ENCODE results near the gene SPHK2.

SPHK2 gene

GRCh38 chr19:48674216-48674809 lies 55.0 kb downstream of the SPHK2 start (continued):
- TF ChIP-seq PRDM10 (tag by site-specific recombination; IDR thresholded peaks at IDR 0.05) (no peak), ZNF473 (tag by site-specific recombination; IDR thresholded peaks at IDR 0.05) (no peak)
- TF ChIP-seq, protein P1, sequence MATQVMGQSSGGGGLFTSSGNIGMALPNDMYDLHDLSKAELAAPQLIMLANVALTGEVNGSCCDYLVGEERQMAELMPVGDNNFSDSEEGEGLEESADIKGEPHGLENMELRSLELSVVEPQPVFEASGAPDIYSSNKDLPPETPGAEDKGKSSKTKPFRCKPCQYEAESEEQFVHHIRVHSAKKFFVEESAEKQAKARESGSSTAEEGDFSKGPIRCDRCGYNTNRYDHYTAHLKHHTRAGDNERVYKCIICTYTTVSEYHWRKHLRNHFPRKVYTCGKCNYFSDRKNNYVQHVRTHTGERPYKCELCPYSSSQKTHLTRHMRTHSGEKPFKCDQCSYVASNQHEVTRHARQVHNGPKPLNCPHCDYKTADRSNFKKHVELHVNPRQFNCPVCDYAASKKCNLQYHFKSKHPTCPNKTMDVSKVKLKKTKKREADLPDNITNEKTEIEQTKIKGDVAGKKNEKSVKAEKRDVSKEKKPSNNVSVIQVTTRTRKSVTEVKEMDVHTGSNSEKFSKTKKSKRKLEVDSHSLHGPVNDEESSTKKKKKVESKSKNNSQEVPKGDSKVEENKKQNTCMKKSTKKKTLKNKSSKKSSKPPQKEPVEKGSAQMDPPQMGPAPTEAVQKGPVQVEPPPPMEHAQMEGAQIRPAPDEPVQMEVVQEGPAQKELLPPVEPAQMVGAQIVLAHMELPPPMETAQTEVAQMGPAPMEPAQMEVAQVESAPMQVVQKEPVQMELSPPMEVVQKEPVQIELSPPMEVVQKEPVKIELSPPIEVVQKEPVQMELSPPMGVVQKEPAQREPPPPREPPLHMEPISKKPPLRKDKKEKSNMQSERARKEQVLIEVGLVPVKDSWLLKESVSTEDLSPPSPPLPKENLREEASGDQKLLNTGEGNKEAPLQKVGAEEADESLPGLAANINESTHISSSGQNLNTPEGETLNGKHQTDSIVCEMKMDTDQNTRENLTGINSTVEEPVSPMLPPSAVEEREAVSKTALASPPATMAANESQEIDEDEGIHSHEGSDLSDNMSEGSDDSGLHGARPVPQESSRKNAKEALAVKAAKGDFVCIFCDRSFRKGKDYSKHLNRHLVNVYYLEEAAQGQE (tag by site-specific recombination; IDR thresholded peaks at IDR 0.05) = no peak

- ChIA-PET CTCF (interaction anchor here (0.6 to 3.9 kb wide), 46 partner anchors 9 to 295 kb away, joined by 3 to 35 read pairs (median 4); partner anchors contain the start of genes CA11 and IZUMO1), POLR2A (interaction anchor here (0.9 to 1.9 kb wide), 4 partner anchors 9 to 64 kb away, joined by 3 to 7 read pairs (median 4); partner anchors contain the start of gene CA11)
- no peak overlapping the region for H3K27ac ChIP-seq (ENCODE audit: extremely low read depth, low read depth, low read length)
- no peak overlapping the region for H3K4me3 ChIP-seq (ENCODE audit: low read depth, low read length)
- H3K4me1 ChIP-seq (ENCODE audit: control insufficient read depth, insufficient read depth, low read length) = no peaks in the 10 kb centered on the region; the same call in 1 of the 2 replicates
- no peaks in the 10 kb centered on the region for H3K36me3 ChIP-seq (ENCODE audit: control insufficient read depth in 2 of 2, insufficient read depth in 1 of 2, low read length in 2 of 2)
- H3K9me3 ChIP-seq (ENCODE audit: control insufficient read depth, insufficient read depth, low read depth, low read length) = no peaks in the 10 kb centered on the region
- no peak for TF ChIP-seq ZNF776 (tag by site-specific recombination; IDR thresholded peaks at IDR 0.05; ENCODE audit: borderline replicate concordance)
- 0 out of 2 replicates have a peak, but pooled peaks have one; percentile 26 for TF ChIP-seq ZNF335 (tag by site-specific recombination; conservative IDR thresholded peaks at IDR 0.05)
- peak; percentile 14; the same call in 1 of the 2 replicates for TF ChIP-seq YY2 (tag by site-specific recombination; IDR thresholded peaks at IDR 0.05)
- TF ChIP-seq FEZF1 (tag by site-specific recombination; IDR thresholded peaks at IDR 0.05) = 0 out of 2 replicates have a peak, but pooled peaks have one; percentile 9
- TF ChIP-seq ZNF660 (tag by site-specific recombination; IDR thresholded peaks at IDR 0.05) = peak; percentile 77; the same call in 1 of the 2 replicates
- peak; percentile 46; the same call in 1 of the 2 replicates for TF ChIP-seq ZNF561 (tag by site-specific recombination; IDR thresholded peaks at IDR 0.05; ENCODE audit: borderline replicate concordance)
- TF ChIP-seq ZNF341 (tag by site-specific recombination; IDR thresholded peaks at IDR 0.05; ENCODE audit: low read depth) = peak; percentile 52
- no peak for TF ChIP-seq ZNF18 (tag by site-specific recombination; IDR thresholded peaks at IDR 0.05)
- peak; percentile 35; the same call in 1 of the 2 replicates for TF ChIP-seq PRDM10 (tag by site-specific recombination; IDR thresholded peaks at IDR 0.05)
- TF ChIP-seq, protein P2, sequence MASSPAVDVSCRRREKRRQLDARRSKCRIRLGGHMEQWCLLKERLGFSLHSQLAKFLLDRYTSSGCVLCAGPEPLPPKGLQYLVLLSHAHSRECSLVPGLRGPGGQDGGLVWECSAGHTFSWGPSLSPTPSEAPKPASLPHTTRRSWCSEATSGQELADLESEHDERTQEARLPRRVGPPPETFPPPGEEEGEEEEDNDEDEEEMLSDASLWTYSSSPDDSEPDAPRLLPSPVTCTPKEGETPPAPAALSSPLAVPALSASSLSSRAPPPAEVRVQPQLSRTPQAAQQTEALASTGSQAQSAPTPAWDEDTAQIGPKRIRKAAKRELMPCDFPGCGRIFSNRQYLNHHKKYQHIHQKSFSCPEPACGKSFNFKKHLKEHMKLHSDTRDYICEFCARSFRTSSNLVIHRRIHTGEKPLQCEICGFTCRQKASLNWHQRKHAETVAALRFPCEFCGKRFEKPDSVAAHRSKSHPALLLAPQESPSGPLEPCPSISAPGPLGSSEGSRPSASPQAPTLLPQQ (tag by site-specific recombination; IDR thresholded peaks at IDR 0.05) = peak; percentile 74; the same call in 1 of the 2 replicates
- TF ChIP-seq ZNF837 (tag by site-specific recombination; IDR thresholded peaks at IDR 0.05) = no peak
- peak; percentile 60 for TF ChIP-seq ZNF654 (tag by site-specific recombination; IDR thresholded peaks at IDR 0.05; ENCODE audit: low read depth)
- TF ChIP-seq ZSCAN30 (tag by site-specific recombination; IDR thresholded peaks at IDR 0.05) = 0 out of 2 replicates have a peak, but pooled peaks have one; percentile 59
- TF ChIP-seq HOXD13 (CRISPR knock-in tag; IDR thresholded peaks at IDR 0.05; ENCODE audit: borderline replicate concordance) = no peak
Observed at GRCh38 chr19:48674921-48675824, 55.9 kb downstream of the SPHK2 start.

Data from HEK293 (cell line).